ENCODE measurements around the gene RUNX3. TPM values are rescaled to one million over a fixed set of nuclear protein-coding genes. Genes with fewer than 3 reads are reported as not detected.

The RUNX3 gene
- total RNA-seq, 2 experiments from 2014 or later, result 12.2 to 39.5 TPM

- no peaks in the 10 kb centered on the region for H3K79me2 ChIP-seq (ENCODE audit: insufficient read depth, low read depth, low read length)
- no peak overlapping the region for H3K4me2 ChIP-seq (ENCODE audit: low read length)
- H3K36me3 ChIP-seq (ENCODE audit: insufficient read depth, low read length), result no peaks in the 10 kb centered on the region
- peaks cover 20% of the 10 kb centered on the region for H3K9me3 ChIP-seq (ENCODE audit: low read length)
- TF ChIP-seq EZH2phosphoT487 (IDR thresholded peaks at IDR 0.05; ENCODE audit: borderline replicate concordance, low read depth, low read length), result no peak
- TF ChIP-seq CTCF (conservative IDR thresholded peaks at IDR 0.05; ENCODE audit: low read length), result no peak
- H3K4me1 ChIP-seq (ENCODE audit: insufficient read depth, low read length, poor library complexity, severe bottlenecking), result no peaks in the 10 kb centered on the region
- CTCF ChIA-PET (ENCODE audit: unreplicated experiment), result no interaction called here
- POLR2A ChIA-PET, result no interaction called here
- no peaks in the 10 kb centered on the region for H3K9me2 ChIP-seq (ENCODE audit: insufficient read depth, low read length)
- no peak overlapping the region for H2AFZ ChIP-seq (ENCODE audit: low read length)
- DNase-seq (ENCODE audit: low spot score), result peak; percentile 29
- no peak overlapping the region for H3K4me3 ChIP-seq (ENCODE audit: low read depth, low read length, poor library complexity, severe bottlenecking)
- intact Hi-C loops (cut with micrococcal nuclease; ENCODE audit: unreplicated experiment), result no loop called here
- no peaks in the 10 kb centered on the region for H4K20me1 ChIP-seq (ENCODE audit: insufficient read depth, low read length)
- BruUV-seq (replicated peaks), result no TSS peak
- H3K27ac ChIP-seq (ENCODE audit: low read depth, low read length, poor library complexity, severe bottlenecking), result no peak overlapping the region
These were observed 45.3 kb upstream of the RUNX3 start for GRCh38 chr1:24975391-24975790.

- Histone ChIP-seq H3K4me2 (ENCODE audit: low read length) (no peak overlapping the region), H3K9me3 (ENCODE audit: low read length) (peaks cover 20% of the 10 kb centered on the region), H3K4me3 (ENCODE audit: low read depth, low read length, poor library complexity, severe bottlenecking) (no peak overlapping the region), H4K20me1 (ENCODE audit: insufficient read depth, low read length) (no peaks in the 10 kb centered on the region), H2AFZ (ENCODE audit: low read length) (no peak overlapping the region), H3K27ac (ENCODE audit: low read depth, low read length, poor library complexity, severe bottlenecking) (no peak overlapping the region), H3K36me3 (ENCODE audit: insufficient read depth, low read length) (no peaks in the 10 kb centered on the region), H3K9me2 (ENCODE audit: insufficient read depth, low read length) (no peaks in the 10 kb centered on the region), H3K79me2 (ENCODE audit: insufficient read depth, low read depth, low read length) (no peaks in the 10 kb centered on the region), H3K4me1 (ENCODE audit: insufficient read depth, low read length, poor library complexity, severe bottlenecking) (no peaks in the 10 kb centered on the region)
- DNase-seq (ENCODE audit: low spot score), result no peak
- TF ChIP-seq EZH2phosphoT487 (IDR thresholded peaks at IDR 0.05; ENCODE audit: borderline replicate concordance, low read depth, low read length) (no peak), CTCF (conservative IDR thresholded peaks at IDR 0.05; ENCODE audit: low read length) (no peak)
- intact Hi-C loops (cut with micrococcal nuclease; ENCODE audit: unreplicated experiment), result no loop called here
- CTCF ChIA-PET (ENCODE audit: unreplicated experiment), result no interaction called here
- POLR2A ChIA-PET, result no interaction called here
- no TSS peak for BruUV-seq (replicated peaks)
These were observed 43.2 kb upstream of the RUNX3 start for GRCh38 chr1:24973315-24973714.

GRCh38 chr1:24972915-24973242 lies 42.8 kb upstream of the RUNX3 start:
- Histone ChIP-seq H3K9me2 (ENCODE audit: insufficient read depth, low read length) (no peaks in the 10 kb centered on the region), H3K4me3 (ENCODE audit: low read depth, low read length, poor library complexity, severe bottlenecking) (no peak overlapping the region), H3K4me1 (ENCODE audit: insufficient read depth, low read length, poor library complexity, severe bottlenecking) (no peaks in the 10 kb centered on the region), H4K20me1 (ENCODE audit: insufficient read depth, low read length) (no peaks in the 10 kb centered on the region), H3K4me2 (ENCODE audit: low read length) (no peak overlapping the region), H3K27ac (ENCODE audit: low read depth, low read length, poor library complexity, severe bottlenecking) (no peak overlapping the region), H3K79me2 (ENCODE audit: insufficient read depth, low read depth, low read length) (no peaks in the 10 kb centered on the region), H3K9me3 (ENCODE audit: low read length) (peaks cover 20% of the 10 kb centered on the region), H2AFZ (ENCODE audit: low read length) (no peak overlapping the region), H3K36me3 (ENCODE audit: insufficient read depth, low read length) (no peaks in the 10 kb centered on the region)
- ChIA-PET CTCF (ENCODE audit: unreplicated experiment) (no interaction called here), POLR2A (interaction anchor here (0.6 kb wide), 1 partner anchor 251 kb away, joined by 4 read pairs; no protein-coding TSS in a partner anchor)
- no peak for DNase-seq (ENCODE audit: low spot score)
- intact Hi-C loops (cut with micrococcal nuclease; ENCODE audit: unreplicated experiment), result no loop called here
- no peak for TF ChIP-seq CTCF (conservative IDR thresholded peaks at IDR 0.05; ENCODE audit: low read length)
- TF ChIP-seq EZH2phosphoT487 (IDR thresholded peaks at IDR 0.05; ENCODE audit: borderline replicate concordance, low read depth, low read length), result no peak
- no TSS peak for BruUV-seq (replicated peaks)
